HEK293 (cell line): ENCODE measurements around the gene VPS29.

Experiments used
- CTCF ChIP-seq: fragments of 450-650 bp; formaldehyde crosslinking; IDR thresholded peaks from 2 replicates; pipeline ENCODE4 v1.5.1; 2016; ENCODE audit warnings: missing biosample characterization, missing genetic modification characterization
- REST ChIP-seq: fragments of 450-650 bp; formaldehyde crosslinking; IDR thresholded peaks from 2 replicates; pipeline ENCODE4 v1.5.1; 2016; ENCODE audit warnings: missing biosample characterization, missing genetic modification characterization
- ZBTB8A ChIP-seq: fragments of 450-650 bp; formaldehyde crosslinking; IDR thresholded peaks from 2 replicates; pipeline ENCODE4 v1.5.1; 2016; ENCODE audit warnings: missing biosample characterization, missing genetic modification characterization
- ZNF146 ChIP-seq: fragments of 450-650 bp; formaldehyde crosslinking; IDR thresholded peaks from 2 replicates; pipeline ENCODE4 v1.5.1; 2016; ENCODE audit warnings: missing biosample characterization, missing genetic modification characterization
- ZNF248 ChIP-seq: fragments of 450-650 bp; formaldehyde crosslinking; IDR thresholded peaks from 2 replicates; pipeline ENCODE4 v1.5.1; 2017; ENCODE audit warnings: missing biosample characterization, missing genetic modification characterization
- ZNF416 ChIP-seq: fragments of 450-650 bp; formaldehyde crosslinking; IDR thresholded peaks from 2 replicates; pipeline ENCODE4 v1.5.1; 2016; ENCODE audit warnings: missing biosample characterization, missing genetic modification characterization

GRCh38 chr12:110513842-110514241 is 11.9 kb upstream of the VPS29 start:
- TF ChIP-seq ZNF416 (tag by site-specific recombination) (no peak), ZNF146 (tag by site-specific recombination) (no peak), CTCF (no peak), ZBTB8A (tag by site-specific recombination) (no peak), ZNF248 (tag by site-specific recombination) (no peak), REST (tag by site-specific recombination) (no peak)
